GM21528 (cell line): ENCODE data around the gene SLC35A3.
"Not testable (repeated sequence)": the region's sequence is repeated elsewhere in the genome, so short reads cannot be mapped to it uniquely, and the experiment has no call there.

Experiments used
- ATAC-seq: cut with Tn5 transposase; IDR thresholded peaks from one replicate; pipeline ENCODE4 v1.9.1; 2021; ENCODE audit warnings: mild to moderate bottlenecking, moderate library complexity; ENCODE audit not compliant: unreplicated experiment, low FRiP score

Gene SLC35A3

DNA sequence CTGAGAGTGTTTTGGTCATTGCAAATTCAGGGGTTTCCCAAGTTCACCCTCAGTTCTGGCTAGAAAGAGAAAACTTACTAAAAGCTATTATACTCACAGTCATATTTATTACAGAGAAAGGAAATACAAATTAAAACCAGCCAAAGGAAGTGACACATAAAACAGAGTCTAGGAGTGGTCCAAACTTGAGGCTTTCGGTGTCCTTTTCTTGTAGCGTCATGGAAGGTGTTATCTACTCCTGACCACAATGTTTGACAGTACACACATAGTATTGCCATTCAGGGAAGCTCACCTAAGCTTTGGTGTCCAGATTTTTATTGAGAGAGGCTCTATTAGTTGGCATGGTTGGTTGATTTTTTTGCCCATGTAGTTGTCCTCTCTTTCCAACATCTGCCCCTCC, 59.0 kb downstream of the SLC35A3 start:
- ATAC-seq: no peak

DNA sequence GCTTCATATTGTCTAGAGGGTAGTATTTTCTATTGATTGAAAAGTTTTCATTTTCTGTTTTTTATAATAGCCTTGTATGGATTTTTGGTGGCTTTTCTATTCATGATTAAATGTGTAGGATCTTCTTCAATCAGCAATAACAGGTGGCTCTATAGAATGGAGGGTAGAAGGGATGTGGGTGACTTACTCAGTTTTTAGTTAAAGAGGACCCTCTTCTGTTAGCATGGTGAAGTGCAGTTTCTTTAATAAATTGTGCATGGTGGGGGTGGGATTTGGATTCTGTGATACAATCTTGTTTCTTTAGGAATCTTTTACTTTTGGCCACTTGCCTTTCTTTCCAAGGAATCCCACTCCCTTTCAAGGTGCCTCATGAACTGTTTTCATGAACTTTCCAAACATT, 64.7 kb downstream of the SLC35A3 start:
- ATAC-seq: no peak

GRCh38 chr1:100035214-100035613, 65.4 kb downstream of the SLC35A3 start:
- ATAC-seq: no peak

DNA sequence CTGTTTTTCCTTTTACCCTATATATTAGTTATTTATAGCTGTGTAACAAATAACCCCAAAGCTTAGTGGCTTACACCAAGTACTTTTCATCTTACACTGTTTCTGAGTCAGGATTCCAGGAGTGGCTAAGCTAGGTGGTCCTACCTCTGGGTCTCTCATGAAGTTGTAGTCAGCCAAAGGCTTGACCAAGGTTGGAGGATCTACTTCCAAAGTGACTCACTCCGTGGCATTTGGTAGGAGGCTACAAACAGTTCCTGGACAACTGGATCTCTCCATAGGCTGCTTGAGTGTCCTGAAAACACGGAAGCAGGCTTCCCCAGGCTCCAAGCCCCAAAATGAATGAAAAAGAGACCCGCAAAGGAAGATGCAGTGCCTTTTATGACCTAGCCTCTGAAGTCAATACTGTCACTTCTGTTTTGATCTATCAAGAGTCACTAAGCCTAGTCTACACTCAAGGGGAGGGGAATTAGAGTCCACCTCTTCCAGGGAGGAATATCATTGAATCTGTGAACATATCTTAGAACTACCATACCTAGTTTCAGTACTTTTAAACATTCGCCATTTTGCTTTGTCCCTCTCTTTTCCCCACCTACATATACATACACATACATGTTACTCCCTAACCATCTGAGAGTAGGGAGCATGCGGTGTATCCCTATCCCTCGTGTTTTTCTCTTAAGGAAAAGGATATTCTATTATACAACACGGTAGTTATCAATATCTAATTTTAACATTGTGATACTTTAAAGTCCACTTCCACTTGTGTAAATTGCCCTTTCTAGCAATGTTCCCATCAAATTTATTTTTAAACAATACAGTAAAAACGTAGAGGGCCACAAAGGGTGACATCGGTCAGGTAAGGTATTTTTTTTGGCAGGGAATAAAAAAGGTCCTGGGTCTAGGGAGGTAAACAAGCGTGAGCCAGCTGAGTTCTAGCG, 67.2 kb downstream of the SLC35A3 start:
- no peak for ATAC-seq

DNA sequence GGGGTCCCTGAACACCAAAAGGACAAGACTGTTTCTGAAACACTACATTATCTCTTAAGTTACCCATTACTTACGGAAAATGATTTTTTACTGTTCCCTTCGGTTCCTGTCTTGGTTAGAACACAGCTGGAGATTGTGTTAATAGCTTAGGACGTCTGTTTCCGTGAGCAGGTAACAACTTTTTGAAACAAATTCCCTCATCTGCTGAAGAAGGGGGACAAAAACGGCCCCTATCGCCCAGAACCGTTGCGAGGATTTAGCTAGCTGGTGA, 67.8 kb downstream of the SLC35A3 start:
- ATAC-seq: no peak

- ATAC-seq: peak; percentile 81
Observed at GRCh38 chr1:100037927-100038659, 68.3 kb downstream of the SLC35A3 start.

DNA sequence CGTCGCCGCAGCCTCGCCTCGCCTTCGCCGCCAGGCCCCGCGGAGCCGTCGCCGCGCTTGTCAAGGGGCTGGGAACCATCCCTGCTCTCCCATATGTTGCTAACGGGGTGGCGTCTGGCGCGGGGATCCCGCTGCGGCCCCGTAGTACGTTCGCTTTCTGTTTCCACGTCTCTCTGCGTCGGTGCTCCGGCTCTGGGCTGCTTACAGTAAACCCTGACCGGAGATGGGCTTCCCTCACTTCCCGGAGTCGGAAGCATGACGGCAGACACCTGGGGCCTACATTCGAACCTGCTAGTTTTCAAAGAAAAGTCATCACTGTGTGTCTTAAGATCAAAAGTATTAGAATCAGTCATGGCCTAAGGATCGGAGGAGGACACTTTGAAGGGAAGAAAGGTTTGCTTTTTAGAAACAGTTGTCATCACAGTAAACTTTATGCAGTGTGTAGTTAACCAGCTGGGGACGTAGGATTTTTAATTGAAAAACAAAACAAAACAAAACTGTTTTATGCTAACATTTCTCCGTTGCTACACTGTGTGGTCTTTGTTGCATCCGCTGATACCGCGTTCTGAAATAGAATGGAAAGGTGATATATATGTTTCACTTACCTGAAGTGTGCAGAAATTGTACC, 69.0 kb downstream of the SLC35A3 start:
- ATAC-seq: peak; percentile 59

GRCh38 chr1:100039591-100039990, 69.8 kb downstream of the SLC35A3 start:
- no peak for ATAC-seq

GRCh38 chr1:100045206-100045605, 75.4 kb downstream of the SLC35A3 start:
- ATAC-seq: no peak

GRCh38 chr1:100047235-100047708, 77.5 kb downstream of the SLC35A3 start:
- not testable (repeated sequence) for ATAC-seq

GRCh38 chr1:100050139-100050538, 80.3 kb downstream of the SLC35A3 start:
- ATAC-seq: no peak

GRCh38 chr1:100051401-100051800, 81.6 kb downstream of the SLC35A3 start:
- no peak for ATAC-seq

- no peak for ATAC-seq
Observed at GRCh38 chr1:100051893-100052292, 82.1 kb downstream of the SLC35A3 start.

GRCh38 chr1:100053119-100053518, 83.3 kb downstream of the SLC35A3 start:
- ATAC-seq: no peak

DNA sequence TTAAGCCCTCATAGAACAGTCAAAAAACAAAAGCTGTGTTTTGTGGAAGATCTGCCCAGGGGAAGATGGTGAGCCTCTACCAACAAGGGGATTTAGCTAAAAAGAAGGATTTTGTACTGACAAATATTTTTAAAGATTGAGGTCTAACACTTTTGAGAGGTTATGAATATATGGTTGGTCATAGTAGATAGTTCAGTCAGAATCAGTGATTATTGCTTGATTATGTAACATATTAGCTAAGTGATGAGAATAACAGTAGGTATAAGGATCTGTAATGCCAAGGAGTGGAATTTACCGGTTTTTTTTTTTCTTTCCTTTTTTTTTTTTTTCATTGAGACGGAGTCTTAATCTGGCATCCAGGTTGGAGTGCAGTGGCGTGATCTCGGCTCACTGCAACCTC, 83.9 kb downstream of the SLC35A3 start:
- no peak for ATAC-seq

GRCh38 chr1:100061681-100062080, 91.9 kb downstream of the SLC35A3 start:
- no peak for ATAC-seq

DNA sequence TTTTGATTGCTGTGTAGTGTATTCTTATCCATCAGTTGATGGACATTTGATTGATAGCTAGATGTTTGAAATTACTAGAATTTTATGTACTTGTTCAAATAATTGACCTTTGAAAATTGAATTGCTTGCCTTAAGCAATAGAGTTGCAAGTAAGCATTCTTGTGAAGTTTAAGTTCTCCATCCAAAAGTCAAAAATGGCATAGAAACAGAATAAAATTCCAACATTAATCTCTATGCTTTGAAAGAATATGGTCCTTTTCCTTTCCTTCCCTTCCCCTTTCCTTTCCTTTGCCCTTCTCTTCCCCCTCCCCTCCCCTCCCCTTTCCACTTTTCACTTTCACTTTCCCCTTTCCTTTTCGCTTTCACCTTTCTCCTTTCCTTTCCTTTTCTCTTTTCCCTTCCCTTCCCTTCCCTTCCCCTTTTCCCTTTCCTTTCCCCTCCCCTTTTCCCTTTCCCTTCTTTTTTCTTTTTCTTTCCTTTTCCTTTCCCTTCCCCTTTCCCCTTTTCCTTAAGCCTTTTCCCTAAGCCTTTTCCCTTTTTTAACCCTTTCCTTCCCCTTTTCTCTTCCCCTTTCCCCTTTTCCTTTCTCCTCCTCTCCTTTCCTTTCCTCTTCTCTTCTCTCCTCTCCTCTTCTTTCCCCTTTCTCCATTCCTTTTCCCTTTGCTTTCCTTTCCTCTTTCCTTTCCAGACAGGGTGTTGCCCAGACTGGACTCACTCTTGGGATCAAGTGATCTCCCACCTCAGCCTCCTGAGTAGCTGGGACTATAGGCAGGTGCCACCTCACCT, 95.6 kb downstream of the SLC35A3 start:
- no peak for ATAC-seq

- no peak for ATAC-seq
Observed at GRCh38 chr1:100065969-100066227, 96.1 kb downstream of the SLC35A3 start.

- no peak for ATAC-seq
Observed at GRCh38 chr1:100070201-100070939, 100.6 kb downstream of the SLC35A3 start.

GRCh38 chr1:100073531-100073930, 103.7 kb downstream of the SLC35A3 start:
- ATAC-seq: no peak
